GM23248 (cell line): ENCODE data around the gene ZNF266. TPM values are rescaled to one million over a fixed set of nuclear protein-coding genes. Genes with fewer than 3 reads are reported as not detected.

ENCODE experiments used
- DNase-seq: peaks from one replicate; pipeline ENCODE4 v3.0.0-alpha.2; 2015
- H2AFZ ChIP-seq: fragments of 200-600 bp; sonication (generic); 2 replicates; pipeline ENCODE4 v1.6.1; 2016; ENCODE audit warnings: antibody characterized with exemption
- H3F3A ChIP-seq: fragments of 200-600 bp; sonication (generic); 2 replicates; pipeline ENCODE4 v1.6.1; 2016; ENCODE audit warnings: mild to moderate bottlenecking, antibody characterized with exemption, mixed run types; ENCODE audit not compliant: insufficient read depth
- H3K27ac ChIP-seq: fragments of 200-600 bp; sonication (generic); 2 replicates; pipeline ENCODE4 v1.5.1; 2016; ENCODE audit warnings: mild to moderate bottlenecking
- H3K27me3 ChIP-seq: fragments of 200-600 bp; sonication (generic); replicated peaks from 2 replicates; pipeline ENCODE4 v1.6.1; 2016; ENCODE audit warnings: mild to moderate bottlenecking; ENCODE audit not compliant: insufficient read depth
- H3K36me3 ChIP-seq: fragments of 200-600 bp; sonication (generic); 2 replicates; pipeline ENCODE4 v1.6.1; 2016; ENCODE audit warnings: low read depth, mild to moderate bottlenecking
- H3K4me1 ChIP-seq: fragments of 200-600 bp; sonication (generic); 2 replicates; pipeline ENCODE4 v1.6.1; 2016; ENCODE audit warnings: mild to moderate bottlenecking; ENCODE audit not compliant: insufficient read depth
- H3K4me2 ChIP-seq: fragments of 200-600 bp; sonication (generic); one replicate; pipeline ENCODE4 v1.6.1; 2016; ENCODE audit warnings: mild to moderate bottlenecking; ENCODE audit not compliant: unreplicated experiment
- H3K4me3 ChIP-seq: fragments of 200-600 bp; sonication (generic); 2 replicates; pipeline ENCODE4 v1.5.1; 2016; ENCODE audit warnings: mild to moderate bottlenecking
- H3K79me2 ChIP-seq: fragments of 200-600 bp; sonication (generic); 2 replicates; pipeline ENCODE4 v1.6.1; 2016; ENCODE audit warnings: mild to moderate bottlenecking; ENCODE audit not compliant: insufficient read depth
- H3K9ac ChIP-seq: fragments of 200-600 bp; sonication (generic); 2 replicates; pipeline ENCODE4 v1.6.1; 2016; ENCODE audit warnings: mild to moderate bottlenecking
- H3K9me2 ChIP-seq: fragments of 200-600 bp; sonication (generic); 2 replicates; pipeline ENCODE4 v1.6.1; 2016; ENCODE audit warnings: mixed run types, mild to moderate bottlenecking, moderate library complexity; ENCODE audit not compliant: insufficient read depth
- H3K9me3 ChIP-seq: fragments of 200-600 bp; sonication (generic); one replicate; pipeline ENCODE4 v1.6.1; 2017; ENCODE audit warnings: low read depth
- H4K20me1 ChIP-seq: fragments of 200-600 bp; sonication (generic); 2 replicates; pipeline ENCODE4 v1.6.0; 2016; ENCODE audit not compliant: insufficient read depth
- EZH2 ChIP-seq: fragments of 200-600 bp; sonication (generic); IDR thresholded peaks from 2 replicates; pipeline ENCODE4 v1.6.1; 2018; ENCODE audit warnings: antibody characterized with exemption, mild to moderate bottlenecking; ENCODE audit not compliant: insufficient read depth, poor library complexity, severe bottlenecking
- EZH2phosphoT487 ChIP-seq: fragments of 200-600 bp; sonication (generic); IDR thresholded peaks from 2 replicates; pipeline ENCODE4 v1.6.1; 2018; ENCODE audit warnings: antibody characterized with exemption, moderate library complexity, mild to moderate bottlenecking, low read depth; ENCODE audit not compliant: insufficient read depth
- WGBS, 2 experiments: methylation state at CpG; one replicate each; pipeline ENCODE4 v1.1.6; 2015 to 2017; ENCODE audit warnings: low lambda C conversion rate in 2 of 2, low coverage in 1 of 2; ENCODE audit errors: missing lambda C conversion rate in 2 of 2; 5-methylcytosine and 5-hydroxymethylcytosine counted together
- in situ Hi-C: fragments of 300-500 bp; cut with MboI; formaldehyde crosslinking; loops from 2 replicates; pipeline ENCODE4 v1.15.0; 2020
- polyA plus RNA-seq: library from polyadenylated mRNA; unstranded; fragments of >200 nt; fragmentation: Nextera tagmentation; extraction: Ambion mirVana; gene quantifications from 2 replicates; pipeline ENCODE4 v1.2.1, GENCODE V29; 2016
- total RNA-seq: library from RNA; depleted of rRNA; stranded (reverse); fragments of >200 nt; shearing (Covaris generic); gene quantifications from 2 replicates; pipeline ENCODE4 v1.2.3, GENCODE V29; 2014

Gene ZNF266
- total and polyA plus RNA-seq, 2 experiments from 2014 or later, result 8.1 to 16.1 TPM

- H3K4me3 ChIP-seq, result no peak overlapping the region
- WGBS, 2 experiments, result 96 to 100% methylated on average over 1 of the region's 1 CpG
- no peaks in the 10 kb centered on the region for H4K20me1 ChIP-seq
- H3F3A ChIP-seq, result no peaks in the 10 kb centered on the region
- DNase-seq, result no peak
- no peaks in the 10 kb centered on the region for H3K27me3 ChIP-seq
- no peak overlapping the region for H3K9ac ChIP-seq
- H3K79me2 ChIP-seq, result peaks cover 35% of the 10 kb centered on the region
- H2AFZ ChIP-seq, result no peak overlapping the region
- H3K9me2 ChIP-seq, result no peaks in the 10 kb centered on the region
- in situ Hi-C loops, result no loop called here
- no peaks in the 10 kb centered on the region; the same call in 1 of the 2 replicates for H3K36me3 ChIP-seq
- H3K9me3 ChIP-seq, result no peaks in the 10 kb centered on the region
- TF ChIP-seq EZH2phosphoT487 (no peak), EZH2 (no peak)
- H3K4me2 ChIP-seq, result no peak overlapping the region
- peaks cover 6% of the 10 kb centered on the region for H3K4me1 ChIP-seq
- H3K27ac ChIP-seq, result no peak overlapping the region
Measured at GRCh38 chr19:9430444-9430843, 4.9 kb downstream of the ZNF266 start.

GRCh38 chr19:9427941-9428340 is 7.4 kb downstream of the ZNF266 start:
- H2AFZ ChIP-seq, result no peak overlapping the region
- in situ Hi-C loops, result no loop called here
- H3K9ac ChIP-seq, result no peak overlapping the region
- H3K27ac ChIP-seq, result no peak overlapping the region
- TF ChIP-seq EZH2phosphoT487, result no peak
- no peak for TF ChIP-seq EZH2
- H3F3A ChIP-seq, result no peaks in the 10 kb centered on the region
- no peaks in the 10 kb centered on the region for H3K9me2 ChIP-seq
- H3K79me2 ChIP-seq, result peaks cover 11% of the 10 kb centered on the region
- H3K4me1 ChIP-seq, result no peaks in the 10 kb centered on the region
- DNase-seq, result no peak
- 87 to 89% methylated on average over 6 of the region's 6 CpGs for WGBS, 2 experiments
- H3K36me3 ChIP-seq, result no peaks in the 10 kb centered on the region; the same call in 1 of the 2 replicates
- H3K4me3 ChIP-seq, result no peak overlapping the region
- no peaks in the 10 kb centered on the region for H4K20me1 ChIP-seq
- H3K4me2 ChIP-seq, result no peak overlapping the region
- no peaks in the 10 kb centered on the region for H3K27me3 ChIP-seq
- no peaks in the 10 kb centered on the region for H3K9me3 ChIP-seq

- TF ChIP-seq EZH2, result no peak
- TF ChIP-seq EZH2phosphoT487, result no peak
- Histone ChIP-seq H3K4me1 (no peaks in the 10 kb centered on the region), H3K27ac (no peak overlapping the region), H3K36me3 (peaks cover 66% of the 10 kb centered on the region), H4K20me1 (no peaks in the 10 kb centered on the region), H3K9me2 (no peaks in the 10 kb centered on the region), H3F3A (no peaks in the 10 kb centered on the region), H3K79me2 (no peaks in the 10 kb centered on the region), H3K4me2 (no peak overlapping the region), H3K27me3 (no peaks in the 10 kb centered on the region), H3K9me3 (peaks cover 9% of the 10 kb centered on the region), H3K9ac (no peak overlapping the region), H2AFZ (no peak overlapping the region), H3K4me3 (no peak overlapping the region)
- peak; percentile 6 for DNase-seq
- in situ Hi-C loops, result no loop called here
- WGBS, 2 experiments, result 97 to 98% methylated on average over 14 of the region's 14 CpGs
Measured at GRCh38 chr19:9413240-9413954, 22.0 kb downstream of the ZNF266 start.

GRCh38 chr19:9407827-9408226 is 27.5 kb downstream of the ZNF266 start:
- no peak for DNase-seq
- Histone ChIP-seq H4K20me1 (no peaks in the 10 kb centered on the region), H3K9me3 (no peaks in the 10 kb centered on the region), H3K79me2 (peaks cover 38% of the 10 kb centered on the region), H3K27ac (peak overlapping the region; percentile 36; the same call in 1 of the 2 replicates), H3K4me3 (peak overlapping the region; percentile 83), H3F3A (peaks cover 8% of the 10 kb centered on the region; the same call in 1 of the 2 replicates), H3K4me1 (0 out of 2 replicates have a peak, but pooled peaks cover 6% of the 10 kb centered on the region), H3K9me2 (no peaks in the 10 kb centered on the region), H3K27me3 (no peaks in the 10 kb centered on the region), H3K36me3 (peaks cover 15% of the 10 kb centered on the region), H3K4me2 (peak overlapping the region; percentile 79), H2AFZ (peak overlapping the region; percentile 96), H3K9ac (peak overlapping the region; percentile 79)
- TF ChIP-seq EZH2phosphoT487 (no peak), EZH2 (no peak)
- in situ Hi-C loops, result no loop called here
- WGBS, 2 experiments, result 90 to 100% methylated on average over 5 of the region's 5 CpGs
